ENCODE data around the gene ESPN.

The ESPN gene

DNA sequence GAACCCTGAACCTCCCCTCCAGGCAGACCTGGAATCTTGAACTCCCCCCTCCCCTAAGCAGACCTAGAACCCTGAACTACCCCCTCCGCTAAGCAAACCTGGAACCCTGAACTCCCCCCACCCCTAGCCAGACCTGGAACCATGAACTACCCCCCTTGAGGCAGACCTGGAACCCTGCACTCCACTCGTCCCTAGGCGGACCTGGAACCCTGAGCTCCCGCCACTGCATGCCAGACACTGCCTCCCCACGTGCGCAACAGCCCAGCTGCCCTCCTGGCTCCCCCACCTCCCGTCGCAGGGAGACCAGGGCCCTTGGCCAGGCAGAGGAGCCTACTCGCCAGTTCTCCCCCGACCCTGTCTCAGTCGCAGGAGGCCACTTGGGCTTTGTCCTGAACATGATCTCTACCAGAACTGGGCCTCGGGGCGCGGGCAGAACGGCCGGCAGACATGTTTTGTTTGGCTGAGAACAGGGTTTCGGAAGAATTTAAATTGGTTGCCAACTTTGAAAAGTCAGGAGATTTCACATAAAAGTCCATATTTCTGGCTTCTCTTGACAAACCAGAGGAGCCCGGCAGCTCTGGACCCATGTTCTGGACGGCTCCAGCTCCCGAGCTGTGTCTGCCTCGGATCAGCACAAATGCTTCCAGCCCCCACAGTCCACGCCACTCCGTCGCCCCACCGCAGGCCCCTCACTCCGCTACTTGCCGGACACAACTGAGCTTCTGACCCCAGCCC is 76.1 kb downstream of the ESPN start:
- DNase-seq (ENCODE audit: low read depth in 1 of 2, low spot score in 1 of 2) = no peak
- TF ChIP-seq JUND (IDR thresholded peaks at IDR 0.05; ENCODE audit: low read depth) = no peak
- in situ Hi-C loops (cut with HindIII; ENCODE audit: low pct_unique_long_range_greater_than_20kb, low sequenced_read_pairs) = no loop called here

DNA sequence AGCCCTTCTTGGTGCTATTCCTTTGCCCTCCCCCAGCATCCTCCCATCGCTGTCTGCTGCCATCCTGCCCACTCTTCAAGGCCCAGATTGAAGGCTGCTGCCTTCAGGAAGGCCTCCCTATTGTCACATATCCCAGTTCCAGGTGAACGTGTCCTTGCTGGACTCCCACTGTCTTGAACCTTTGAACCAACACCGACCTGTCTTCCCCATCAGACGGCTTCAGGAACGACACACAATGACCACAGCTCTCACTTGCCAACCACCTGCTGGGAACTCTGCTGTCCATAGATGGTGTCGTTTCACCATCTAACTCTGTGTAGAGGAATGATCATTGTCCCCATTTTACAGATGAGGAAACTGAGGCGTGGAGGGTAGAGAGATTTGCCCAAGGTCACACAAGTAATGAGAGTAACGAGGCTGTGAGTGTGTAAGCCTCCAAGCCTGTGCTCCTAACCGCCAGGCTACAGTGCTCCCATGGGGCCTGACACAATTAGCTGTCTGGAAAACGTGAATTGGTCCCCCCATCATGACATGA is 76.8 kb downstream of the ESPN start:
- in situ Hi-C loops (cut with HindIII; ENCODE audit: low pct_unique_long_range_greater_than_20kb, low sequenced_read_pairs) = no loop called here
- no peak for TF ChIP-seq JUND (IDR thresholded peaks at IDR 0.05; ENCODE audit: low read depth)
- DNase-seq (ENCODE audit: low read depth in 1 of 2, low spot score in 1 of 2) = no peak

DNA sequence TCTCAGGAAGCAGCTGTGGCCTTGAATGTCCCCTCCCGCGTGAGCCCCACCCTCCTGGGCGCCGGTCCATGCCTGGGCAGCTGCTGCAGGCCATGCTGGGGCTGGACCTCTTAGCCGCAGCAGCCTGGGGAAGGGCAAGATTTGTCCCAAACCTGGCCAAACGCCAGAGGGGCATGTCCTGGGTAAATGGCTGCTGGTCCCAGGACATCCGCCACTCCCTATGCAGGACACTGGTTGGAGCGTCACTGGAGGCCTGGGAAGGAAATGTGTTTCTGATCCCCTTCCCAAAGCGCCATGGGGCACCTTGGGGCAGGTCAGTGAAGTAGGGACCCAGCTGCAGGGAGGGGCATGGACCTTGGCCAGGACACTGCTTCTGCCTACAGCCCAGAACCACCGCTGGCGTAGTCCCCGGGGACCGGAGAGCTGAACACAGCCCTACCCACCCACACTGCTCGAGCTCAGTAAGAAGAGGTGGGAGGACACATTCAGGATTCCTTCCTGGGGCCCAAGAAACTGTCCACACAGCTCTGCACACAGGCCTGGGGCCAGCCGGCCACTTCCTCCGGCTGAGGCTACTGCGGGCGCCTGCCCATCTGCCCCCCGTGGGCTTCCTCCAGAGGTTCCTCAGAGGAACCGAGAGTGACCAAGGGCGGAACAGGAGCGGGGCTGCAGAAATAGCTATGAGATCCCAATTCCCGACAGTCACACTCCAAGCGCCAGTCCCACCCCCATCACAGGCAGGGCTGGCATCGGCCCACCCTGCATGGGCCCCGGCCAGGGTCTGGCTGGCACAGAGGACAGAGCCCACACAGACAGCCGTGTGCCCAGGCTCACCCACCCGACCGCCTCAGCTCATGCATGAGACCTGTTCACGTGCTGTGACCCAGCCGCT is 77.7 kb downstream of the ESPN start:
- DNase-seq (ENCODE audit: low read depth in 1 of 2, low spot score in 1 of 2) = no peak
- TF ChIP-seq JUND (IDR thresholded peaks at IDR 0.05; ENCODE audit: low read depth) = no peak
- in situ Hi-C loops (cut with HindIII; ENCODE audit: low pct_unique_long_range_greater_than_20kb, low sequenced_read_pairs) = no loop called here

GRCh38 chr1:6503884-6504602 is 79.5 kb downstream of the ESPN start:
- no peak for DNase-seq (ENCODE audit: low read depth in 1 of 2, low spot score in 1 of 2)
- in situ Hi-C loops (cut with HindIII; ENCODE audit: low pct_unique_long_range_greater_than_20kb, low sequenced_read_pairs) = no loop called here
- no peak for TF ChIP-seq JUND (IDR thresholded peaks at IDR 0.05; ENCODE audit: low read depth)

- no peak for DNase-seq (ENCODE audit: low read depth in 1 of 2, low spot score in 1 of 2)
- in situ Hi-C loops (cut with HindIII; ENCODE audit: low pct_unique_long_range_greater_than_20kb, low sequenced_read_pairs) = no loop called here
- TF ChIP-seq JUND (IDR thresholded peaks at IDR 0.05; ENCODE audit: low read depth) = no peak
These were observed 80.3 kb downstream of the ESPN start for GRCh38 chr1:6504887-6505286.

GRCh38 chr1:6505367-6506209 is 81.0 kb downstream of the ESPN start:
- no peak for TF ChIP-seq JUND (IDR thresholded peaks at IDR 0.05; ENCODE audit: low read depth)
- in situ Hi-C loops (cut with HindIII; ENCODE audit: low pct_unique_long_range_greater_than_20kb, low sequenced_read_pairs) = no loop called here
- DNase-seq (ENCODE audit: low read depth in 1 of 2, low spot score in 1 of 2) = no peak

DNA sequence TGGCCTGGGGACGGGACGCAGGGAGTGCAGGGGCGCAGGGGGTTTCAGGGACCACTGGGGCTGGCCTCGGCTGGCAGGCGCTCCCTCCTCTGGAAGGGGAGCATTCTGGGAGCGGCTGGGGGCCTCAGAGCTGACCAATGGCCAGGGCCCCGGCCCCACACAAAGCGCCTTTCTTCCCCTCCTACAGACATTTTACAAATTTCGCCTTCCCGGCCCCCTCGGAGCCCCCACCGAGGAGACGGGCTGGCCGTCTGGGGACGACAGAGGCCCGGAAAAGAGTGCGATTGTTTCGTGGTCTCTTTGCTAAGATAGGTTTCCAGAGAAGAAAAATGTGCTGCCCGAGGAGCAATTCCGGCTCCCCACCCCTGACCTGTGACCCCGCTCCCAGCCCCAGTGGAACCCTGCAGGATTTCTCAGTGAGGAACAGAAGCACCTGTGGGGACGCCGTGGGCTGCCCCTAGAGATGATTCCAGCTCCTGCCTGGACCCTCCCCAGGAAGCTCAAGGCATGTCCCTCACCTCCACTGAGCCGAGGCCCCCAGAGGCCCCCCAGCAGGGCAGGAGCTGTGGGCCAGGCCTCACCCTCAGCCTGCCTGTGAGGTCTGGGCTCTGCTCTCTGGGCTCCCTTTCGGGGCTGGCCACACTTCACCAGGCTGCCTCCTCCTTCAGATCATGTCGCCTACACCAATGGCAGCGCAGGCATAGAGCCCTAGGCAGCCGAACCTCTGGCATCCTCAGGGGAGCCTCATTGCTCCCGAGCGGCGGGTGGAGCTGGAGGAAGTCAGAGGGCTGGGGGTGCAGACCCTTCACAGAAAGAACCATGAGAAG is 81.8 kb downstream of the ESPN start:
- no peak for TF ChIP-seq JUND (IDR thresholded peaks at IDR 0.05; ENCODE audit: low read depth)
- in situ Hi-C loops (cut with HindIII; ENCODE audit: low pct_unique_long_range_greater_than_20kb, low sequenced_read_pairs) = no loop called here
- no peak for DNase-seq (ENCODE audit: low read depth in 1 of 2, low spot score in 1 of 2)

- DNase-seq (ENCODE audit: low read depth in 1 of 2, low spot score in 1 of 2) = no peak
- no peak for TF ChIP-seq JUND (IDR thresholded peaks at IDR 0.05; ENCODE audit: low read depth)
- in situ Hi-C loops (cut with HindIII; ENCODE audit: low pct_unique_long_range_greater_than_20kb, low sequenced_read_pairs) = no loop called here
These were observed 82.5 kb downstream of the ESPN start for GRCh38 chr1:6507037-6507428.

DNA sequence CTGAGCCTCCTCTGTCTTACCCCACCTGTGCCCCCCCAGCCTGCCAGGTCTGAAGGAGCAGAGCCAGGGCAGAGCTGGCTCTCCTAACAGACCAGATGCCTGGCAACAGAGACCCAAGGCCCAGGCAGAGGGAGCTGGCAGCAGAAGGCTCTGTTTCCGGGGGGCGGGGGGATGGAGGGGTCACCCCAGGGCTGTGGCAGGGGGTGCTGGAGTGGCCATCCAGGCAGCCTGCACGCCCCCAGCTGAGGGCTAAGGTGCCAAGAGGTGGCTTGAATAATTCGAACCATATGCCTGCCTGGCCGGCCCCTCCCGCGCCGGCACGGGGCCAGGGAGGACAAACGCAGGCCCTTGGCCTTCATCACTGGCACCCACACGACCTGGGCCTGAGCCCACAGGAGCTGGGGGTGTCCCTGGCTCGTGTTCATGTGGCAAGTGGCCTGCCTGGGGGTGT is 82.9 kb downstream of the ESPN start:
- DNase-seq (ENCODE audit: low read depth in 1 of 2, low spot score in 1 of 2) = no peak
- TF ChIP-seq JUND (IDR thresholded peaks at IDR 0.05; ENCODE audit: low read depth) = no peak
- in situ Hi-C loops (cut with HindIII; ENCODE audit: low pct_unique_long_range_greater_than_20kb, low sequenced_read_pairs) = no loop called here

DNA sequence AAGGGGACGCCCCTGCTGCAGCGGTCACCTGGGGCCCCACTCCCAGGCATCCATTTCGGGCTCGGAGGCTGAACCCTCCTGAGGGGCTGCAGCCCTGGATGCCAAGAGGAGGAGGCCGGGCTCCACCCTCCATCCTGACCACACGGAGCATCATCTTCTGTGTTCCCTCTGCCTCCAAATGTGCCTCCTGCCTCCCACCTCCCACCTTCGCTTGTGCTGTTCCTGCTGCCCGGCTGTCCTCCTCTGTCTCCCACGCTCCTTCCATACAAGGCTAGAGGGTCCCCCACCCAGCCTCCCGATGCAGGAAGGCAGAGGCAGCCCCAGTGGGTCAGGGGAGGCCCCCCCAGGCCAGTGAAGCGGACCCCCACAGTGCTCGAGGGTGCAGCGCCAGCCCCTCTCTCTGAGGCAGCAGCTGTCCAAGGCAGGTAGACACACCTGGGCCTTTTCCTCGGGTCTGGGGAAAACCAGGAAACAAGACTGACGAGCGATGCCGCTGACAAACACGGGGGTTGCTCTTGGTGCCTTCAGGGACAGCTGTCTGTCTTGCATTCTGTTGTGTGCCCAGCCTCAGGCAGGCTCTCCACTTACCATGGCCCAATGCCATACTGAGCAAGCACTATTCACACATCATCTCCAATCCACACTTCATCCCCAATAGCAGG is 83.7 kb downstream of the ESPN start:
- in situ Hi-C loops (cut with HindIII; ENCODE audit: low pct_unique_long_range_greater_than_20kb, low sequenced_read_pairs) = no loop called here
- no peak for DNase-seq (ENCODE audit: low read depth in 1 of 2, low spot score in 1 of 2)
- no peak for TF ChIP-seq JUND (IDR thresholded peaks at IDR 0.05; ENCODE audit: low read depth)

DNA sequence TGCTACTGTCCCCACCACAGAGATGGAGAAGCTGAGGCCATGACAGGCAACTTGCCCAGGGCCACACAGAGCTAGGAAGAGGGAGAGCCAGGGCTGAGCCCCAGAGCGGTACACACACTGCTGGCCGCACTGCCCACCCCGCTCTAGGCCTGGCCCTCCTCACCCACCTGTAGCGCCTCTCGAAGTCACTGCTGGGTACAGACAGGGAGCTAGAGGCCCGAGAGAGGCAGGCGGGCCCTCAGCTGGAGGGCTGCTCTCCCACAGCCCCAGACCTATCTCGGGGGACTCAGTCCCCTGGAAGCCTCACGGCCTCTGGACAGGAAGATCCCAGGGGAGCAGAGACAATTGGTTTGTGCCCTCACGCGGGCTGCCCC is 84.2 kb downstream of the ESPN start:
- DNase-seq (ENCODE audit: low read depth in 1 of 2, low spot score in 1 of 2) = no peak
- TF ChIP-seq JUND (IDR thresholded peaks at IDR 0.05; ENCODE audit: low read depth) = no peak
- in situ Hi-C loops (cut with HindIII; ENCODE audit: low pct_unique_long_range_greater_than_20kb, low sequenced_read_pairs) = no loop called here
